HCT116 (cell line): Measurements from ENCODE around the gene COL1A1. TPM values are rescaled to one million over a fixed set of nuclear protein-coding genes. Genes with fewer than 3 reads are reported as not detected.

Source experiments
- ATAC-seq: fragments of 200-7000 bp; cut with Tn5 transposase; 2 replicates; pipeline ENCODE4 v1.9.1; 2020; ENCODE audit warnings: mild to moderate bottlenecking, moderate library complexity
- BruUV-seq: library from RNA; stranded (reverse); fragments of 400-500 nt; replicated peaks from 2 replicates; lab custom pipeline; 2021; lab: Mats Ljungman, UMichigan
- CTCF ChIA-PET: fragments of 300-600 bp; sonication (Branson Sonifier 250); formaldehyde crosslinking; loops from one replicate; lab custom pipeline; 2021; ENCODE audit warnings: antibody characterized with exemption; lab: Charles Lee
- POLR2A ChIA-PET: fragments of 300-600, 350-600 bp; sonication (Branson Sonifier 250); formaldehyde crosslinking; loops from one replicate; lab custom pipeline; 2021; ENCODE audit warnings: antibody characterized with exemption; lab: Charles Lee
- RAD21 ChIA-PET, 2 experiments: fragments of 300-600 bp; sonication (Branson Sonifier 250); formaldehyde crosslinking; loops; one replicate each; lab custom pipeline; 2023; ENCODE audit warnings: low total read pairs in 2 of 2; ENCODE audit not compliant: uncharacterized antibody in 2 of 2, unreplicated experiment in 2 of 2, low non-redundant PET in 1 of 2; lab: Charles Lee
- DNase-seq: peaks from one replicate; pipeline ENCODE4 v3.0.0-alpha.2; 2010; ENCODE audit warnings: low read depth, low spot score
- H2AFZ ChIP-seq: fragments of 200-600 bp; shearing (Covaris generic), sonication (generic); 2 replicates; pipeline ENCODE4 v1.6.1; 2017; ENCODE audit warnings: low read depth, mixed run types, mixed read lengths, antibody characterized with exemption, low read length; ENCODE audit not compliant: poor library complexity, severe bottlenecking
- H3K27ac ChIP-seq: 2 replicates; pipeline ENCODE4 v1.5.1; 2012; ENCODE audit warnings: low read depth, low read length
- H3K27me3 ChIP-seq: fragments of 200-600 bp; sonication (generic); 2 replicates; pipeline ENCODE4 v1.6.1; 2016; ENCODE audit warnings: mixed run types, low read length, mixed read lengths; ENCODE audit not compliant: insufficient read depth
- H3K36me3 ChIP-seq, 2 experiments: fragments of 200-500 bp in 1 of 2; fragments of 200-600 bp in 1 of 2; sonication (Bioruptor generic) in 1 of 2; sonication (generic) in 1 of 2; 2 replicates each; pipeline versions ENCODE4 v1.5.1 to v1.6.1; 2014 to 2016; ENCODE audit warnings: low read length in 2 of 2, inconsistent platforms in 1 of 2, mixed read lengths in 1 of 2, mixed run types in 1 of 2; ENCODE audit not compliant: insufficient read depth in 2 of 2, control insufficient read depth in 1 of 2
- H3K4me1 ChIP-seq, 2 experiments: fragments of 200-600 bp in 1 of 2; sonication (generic) in 1 of 2; 2 replicates each; pipeline versions ENCODE4 v1.5.1 to v1.6.1; 2012 to 2017; ENCODE audit warnings: low read length in 2 of 2, inconsistent platforms in 1 of 2, mild to moderate bottlenecking in 1 of 2, mixed read lengths in 1 of 2, mixed run types in 1 of 2, moderate library complexity in 1 of 2; ENCODE audit not compliant: insufficient read depth in 2 of 2, control insufficient read depth in 1 of 2
- H3K4me2 ChIP-seq: fragments of 200-600 bp; sonication (generic); 2 replicates; pipeline ENCODE4 v1.6.1; 2017; ENCODE audit warnings: mixed run types, low read length, mixed read lengths
- H3K4me3 ChIP-seq, 2 experiments: fragments of 200-600 bp in 1 of 2; sonication (generic) in 1 of 2; replicated peaks in 1 of 2; 2 replicates each; pipeline ENCODE4 v1.5.1; 2011 to 2016; ENCODE audit warnings: low read length in 2 of 2, control low read depth in 1 of 2, low read depth in 1 of 2, mild to moderate bottlenecking in 1 of 2, mixed read lengths in 1 of 2, mixed run types in 1 of 2
- H3K79me2 ChIP-seq: fragments of 200-600 bp; sonication (generic); 2 replicates; pipeline ENCODE4 v1.6.1; 2017; ENCODE audit warnings: mild to moderate bottlenecking, mixed run types, low read length, moderate library complexity, mixed read lengths; ENCODE audit not compliant: insufficient read depth
- H3K9ac ChIP-seq: fragments of 200-600 bp; sonication (generic); 2 replicates; pipeline ENCODE4 v1.6.1; 2016; ENCODE audit warnings: low read length, mixed read lengths
- H3K9me2 ChIP-seq: fragments of 200-600 bp; sonication (generic), shearing (Covaris generic); 2 replicates; pipeline ENCODE4 v1.6.1; 2017; ENCODE audit warnings: mixed run types, mild to moderate bottlenecking, moderate library complexity; ENCODE audit not compliant: insufficient read depth
- H3K9me3 ChIP-seq, 2 experiments: fragments of 200-500 bp in 1 of 2; fragments of 200-600 bp in 1 of 2; sonication (Bioruptor generic) in 1 of 2; sonication (generic) in 1 of 2; 2 replicates each; pipeline ENCODE4 v1.6.1; 2014 to 2017; ENCODE audit warnings: low read length in 2 of 2, mixed read lengths in 2 of 2, inconsistent platforms in 1 of 2, low read depth in 1 of 2, mild to moderate bottlenecking in 1 of 2, mixed run types in 1 of 2, moderate library complexity in 1 of 2; ENCODE audit not compliant: control insufficient read depth in 1 of 2, insufficient read depth in 1 of 2
- H4K20me1 ChIP-seq: fragments of 200-600 bp; sonication (generic), shearing (Covaris generic); 2 replicates; pipeline ENCODE4 v1.6.1; 2017; ENCODE audit warnings: mixed run types, mild to moderate bottlenecking, moderate library complexity; ENCODE audit not compliant: insufficient read depth
- CTCF ChIP-seq, 3 experiments: fragments of 200-600 bp in 1 of 3; sonication (generic) in 1 of 3; IDR thresholded peaks in 2 of 3; conservative IDR thresholded peaks in 1 of 3; 2 replicates each; pipeline ENCODE4 v1.5.1; 2012 to 2017; ENCODE audit warnings: low read depth in 2 of 3, low read length in 2 of 3, antibody characterized with exemption in 1 of 3, borderline replicate concordance in 1 of 3, control low read depth in 1 of 3, mild to moderate bottlenecking in 1 of 3, mixed read lengths in 1 of 3, mixed run types in 1 of 3, moderate library complexity in 1 of 3; ENCODE audit not compliant: insufficient read depth in 1 of 3
- ELF1 ChIP-seq: IDR thresholded peaks from 2 replicates; pipeline ENCODE4 v1.6.1; 2012; ENCODE audit warnings: low read depth, borderline replicate concordance
- EZH2 ChIP-seq: fragments of 200-600 bp; sonication (generic); IDR thresholded peaks from 2 replicates; pipeline ENCODE4 v1.6.1; 2017; ENCODE audit warnings: antibody characterized with exemption, mixed run types
- FOSL1 ChIP-seq: IDR thresholded peaks from 2 replicates; pipeline ENCODE4 v1.6.1; 2012; ENCODE audit warnings: low read depth
- POLR2A ChIP-seq: IDR thresholded peaks from 2 replicates; pipeline ENCODE4 v1.7.0; 2011; ENCODE audit warnings: borderline replicate concordance; ENCODE audit not compliant: insufficient read depth, insufficient read length; ENCODE audit errors: extremely low read depth
- POLR2AphosphoS5 ChIP-seq: IDR thresholded peaks from 2 replicates; pipeline ENCODE4 v1.6.1; 2011; ENCODE audit warnings: mild to moderate bottlenecking, low read depth, low read length, moderate library complexity
- RAD21 ChIP-seq: IDR thresholded peaks from 2 replicates; pipeline ENCODE4 v1.6.1; 2012; ENCODE audit warnings: low read depth, mild to moderate bottlenecking
- SIN3A ChIP-seq: IDR thresholded peaks from 2 replicates; pipeline ENCODE4 v1.6.1; 2012; ENCODE audit warnings: low read depth
- SP1 ChIP-seq: IDR thresholded peaks from 2 replicates; pipeline ENCODE4 v1.6.1; 2012; ENCODE audit warnings: low read depth
- SRF ChIP-seq: IDR thresholded peaks from 2 replicates; pipeline ENCODE4 v1.6.1; 2012; ENCODE audit warnings: low read depth
- YY1 ChIP-seq: IDR thresholded peaks from 2 replicates; pipeline ENCODE4 v1.6.1; 2011; ENCODE audit warnings: low read length, low read depth, moderate library complexity, mild to moderate bottlenecking; ENCODE audit not compliant: insufficient replicate concordance; ENCODE audit errors: extremely low read depth
- ZFX ChIP-seq: fragments of 450-650 bp; IDR thresholded peaks from 2 replicates; pipeline ENCODE4 v1.6.1; 2017
- ZNF274 ChIP-seq: fragments of 200-500 bp; sonication (Bioruptor generic); IDR thresholded peaks from 2 replicates; pipeline ENCODE4 v1.6.1; 2014; ENCODE audit warnings: mild to moderate bottlenecking, low read depth, low read length, inconsistent platforms
- intact Hi-C: fragments of 100-400 bp; cut with micrococcal nuclease; formaldehyde crosslinking; loops from 2 replicates; pipeline ENCODE4 v1.10.0; 2022
- total RNA-seq: library from RNA; stranded (reverse); gene quantifications from one replicate; pipeline ENCODE4 v1.2.1, GENCODE V29; 2021; ENCODE audit not compliant: unreplicated experiment

The COL1A1 gene
- total RNA-seq, 1 experiment from 2014 or later: 33.6 TPM

DNA sequence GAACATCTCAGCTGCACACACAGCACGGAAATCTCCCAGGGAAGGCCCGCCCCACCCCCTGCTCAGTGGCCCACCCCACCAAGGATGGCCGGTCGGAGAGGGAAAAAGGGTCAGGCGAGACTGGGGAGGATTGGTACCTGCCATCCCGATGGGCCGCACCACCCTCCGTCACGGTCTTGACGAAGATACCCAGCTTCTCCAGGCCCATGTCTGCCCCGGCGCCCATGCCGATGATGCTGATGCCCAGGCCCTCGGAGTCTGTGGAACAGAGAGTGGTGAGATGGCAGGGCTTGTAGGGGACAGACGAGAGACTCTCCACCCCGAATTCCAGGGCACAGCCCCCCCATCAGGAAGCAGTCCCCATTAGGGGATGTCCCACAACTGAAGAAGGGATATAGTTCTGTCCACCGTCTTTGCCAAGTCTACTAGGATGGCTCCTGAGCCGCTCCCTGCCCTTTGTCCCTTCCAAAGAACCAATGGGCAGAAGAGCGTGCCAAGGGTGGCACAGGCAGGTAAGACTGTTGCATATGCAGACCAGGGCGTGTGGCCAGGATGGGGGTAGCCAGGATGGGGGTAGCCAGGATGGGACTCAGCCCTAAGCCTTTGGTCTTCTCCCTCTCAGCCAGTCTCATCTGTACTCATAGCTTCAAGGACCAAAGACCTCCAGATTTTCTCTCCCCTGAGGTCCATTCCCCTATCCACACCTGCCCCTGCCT lies 57.8 kb downstream of the COL1A1 start:
- RAD21 ChIA-PET: no interaction called here
- POLR2A ChIA-PET: interaction anchor here (1.0 kb wide), 1 partner anchor 9 kb away, joined by 3 read pairs; no protein-coding TSS in a partner anchor
- Histone ChIP-seq H3K4me2 (no peak overlapping the region), H3K27ac (no peak overlapping the region), H4K20me1 (peaks cover 4% of the 10 kb centered on the region; the same call in 1 of the 2 replicates), H3K9me3 (no peaks in the 10 kb centered on the region), H3K79me2 (peaks cover 79% of the 10 kb centered on the region), H3K36me3 (peaks cover 63 to 86% of the 10 kb centered on the region in 2 experiments), H2AFZ (no peak overlapping the region), H3K9ac (no peak overlapping the region), H3K4me1 (peaks cover 10 to 28% of the 10 kb centered on the region in 2 experiments; a peak in 3 of 4 replicates), H3K27me3 (no peaks in the 10 kb centered on the region), H3K9me2 (no peaks in the 10 kb centered on the region), H3K4me3 (no peak overlapping the region)
- CTCF ChIA-PET: no interaction called here
- no peak for ATAC-seq
- BruUV-seq: no TSS peak
- TF ChIP-seq POLR2A (no peak), POLR2AphosphoS5 (no peak), SIN3A (no peak), YY1 (no peak), FOSL1 (no peak), EZH2 (no peak), RAD21 (no peak), SP1 (no peak), ZNF274 (no peak), SRF (no peak), CTCF (IDR thresholded peaks at IDR 0.05 in 2 of 3, conservative IDR thresholded peaks at IDR 0.05 in 1 of 3; ENCODE audit: borderline replicate concordance in 1 of 3, insufficient read depth in 1 of 3, low read depth in 2 of 3, low read length in 2 of 3) (no peak), ZFX (no peak), ELF1 (no peak)
- no peak for DNase-seq
- intact Hi-C loops: no loop called here
